NOMO-1 treated with dmso at 0.1 percent for 144 hours (cell line): Measurements from ENCODE around the gene ZSCAN20.
"Not testable (repeated sequence)": the region's sequence is repeated elsewhere in the genome, so short reads cannot be mapped to it uniquely, and the experiment has no call there.

Source experiments
- DNase-seq: peaks from one replicate; lab custom pipeline; 2025; ENCODE audit not compliant: unreplicated experiment; lab: John Stamatoyannopoulos, UW

ZSCAN20 gene

GRCh38 chr1:33473900-33474299 lies 1.5 kb downstream of the ZSCAN20 start:
- no peak for DNase-seq

- DNase-seq = no peak
Measured at GRCh38 chr1:33477451-33477850, 5.0 kb downstream of the ZSCAN20 start.

GRCh38 chr1:33482412-33482811 lies 10.0 kb downstream of the ZSCAN20 start:
- DNase-seq = no peak

GRCh38 chr1:33488624-33489023 lies 16.2 kb downstream of the ZSCAN20 start:
- DNase-seq = no peak

- DNase-seq = no peak
Measured at GRCh38 chr1:33494929-33495328, 22.5 kb downstream of the ZSCAN20 start.

GRCh38 chr1:33497410-33497809 lies 25.0 kb downstream of the ZSCAN20 start:
- no peak for DNase-seq

- no peak for DNase-seq
Measured at GRCh38 chr1:33500547-33500946, 28.1 kb downstream of the ZSCAN20 start.

GRCh38 chr1:33501309-33501708 lies 28.9 kb downstream of the ZSCAN20 start:
- peak; percentile 8 for DNase-seq

- DNase-seq = no peak
Measured at GRCh38 chr1:33501774-33502173, 29.3 kb downstream of the ZSCAN20 start.

GRCh38 chr1:33502726-33503125 lies 30.3 kb downstream of the ZSCAN20 start:
- DNase-seq = no peak

- no peak for DNase-seq
Measured at GRCh38 chr1:33503506-33503905, 31.1 kb downstream of the ZSCAN20 start.

- DNase-seq = no peak
Measured at GRCh38 chr1:33507661-33508060, 35.2 kb downstream of the ZSCAN20 start.

- no peak for DNase-seq
Measured at GRCh38 chr1:33508151-33508550, 35.7 kb downstream of the ZSCAN20 start.

GRCh38 chr1:33509276-33509675 lies 36.8 kb downstream of the ZSCAN20 start:
- not testable (repeated sequence) for DNase-seq

GRCh38 chr1:33512226-33513011 lies 40.0 kb downstream of the ZSCAN20 start:
- DNase-seq = no peak

- DNase-seq = no peak
Measured at GRCh38 chr1:33515112-33515511, 42.7 kb downstream of the ZSCAN20 start.

- DNase-seq = no peak
Measured at GRCh38 chr1:33515607-33516006, 43.2 kb downstream of the ZSCAN20 start.

GRCh38 chr1:33516428-33516827 lies 44.0 kb downstream of the ZSCAN20 start:
- no peak for DNase-seq

GRCh38 chr1:33516891-33517567 lies 44.6 kb downstream of the ZSCAN20 start:
- no peak for DNase-seq

GRCh38 chr1:33517596-33518250 lies 45.3 kb downstream of the ZSCAN20 start:
- no peak for DNase-seq

GRCh38 chr1:33519240-33519884 lies 46.9 kb downstream of the ZSCAN20 start:
- no peak for DNase-seq
